HG03139 (cell line): ENCODE data around the gene PRAME.
"Not testable (repeated sequence)": the region's sequence is repeated elsewhere in the genome, so short reads cannot be mapped to it uniquely, and the experiment has no call there.

Source experiments
- ATAC-seq: cut with Tn5 transposase; IDR thresholded peaks from one replicate; pipeline ENCODE4 v1.9.1; 2021; ENCODE audit not compliant: unreplicated experiment

The PRAME gene

GRCh38 chr22:22526125-22526912 is 32.7 kb downstream of the PRAME start:
- ATAC-seq, result no peak

- ATAC-seq, result no peak
These were observed 35.6 kb downstream of the PRAME start for GRCh38 chr22:22523494-22523893.

- no peak for ATAC-seq
These were observed 37.4 kb downstream of the PRAME start for GRCh38 chr22:22521631-22522030.

- ATAC-seq, result no peak
These were observed 38.1 kb downstream of the PRAME start for GRCh38 chr22:22520667-22521602.

- ATAC-seq, result no peak
These were observed 38.9 kb downstream of the PRAME start, which contains the start of gene ZNF280A for GRCh38 chr22:22520020-22520656. TSS of gene ZNF280A (minus strand) at chr22:22520270. CDS start at chr22:22515630, 4,640 bp downstream.

- ATAC-seq, result no peak
These were observed 39.5 kb downstream of the PRAME start for GRCh38 chr22:22519591-22519990.

GRCh38 chr22:22516992-22517391 is 42.1 kb downstream of the PRAME start:
- ATAC-seq, result no peak

- ATAC-seq, result no peak
These were observed 43.2 kb downstream of the PRAME start for GRCh38 chr22:22515890-22516289.

GRCh38 chr22:22514431-22514830 is 44.6 kb downstream of the PRAME start:
- ATAC-seq, result not testable (repeated sequence)

GRCh38 chr22:22513619-22514018 is 45.4 kb downstream of the PRAME start:
- ATAC-seq, result no peak

GRCh38 chr22:22512951-22513350 is 46.1 kb downstream of the PRAME start:
- no peak for ATAC-seq

- not testable (repeated sequence) for ATAC-seq
These were observed 48.2 kb downstream of the PRAME start for GRCh38 chr22:22510833-22511232.

- not testable (repeated sequence) for ATAC-seq
These were observed 49.2 kb downstream of the PRAME start for GRCh38 chr22:22509912-22510311.

GRCh38 chr22:22508274-22509176 is 50.5 kb downstream of the PRAME start, which contains the start of gene ZNF280B:
TSS of gene ZNF280B (minus strand) at chr22:22508742. CDS start at chr22:22489398, 19,344 bp downstream.
- peak; percentile 78 for ATAC-seq

GRCh38 chr22:22507743-22508273 is 51.3 kb downstream of the PRAME start:
- no peak for ATAC-seq

GRCh38 chr22:22506736-22507135 is 52.3 kb downstream of the PRAME start:
- ATAC-seq, result no peak

GRCh38 chr22:22498267-22498666 is 60.8 kb downstream of the PRAME start:
- no peak for ATAC-seq
